ENCODE measurements around the gene SLC30A1.

DNA sequence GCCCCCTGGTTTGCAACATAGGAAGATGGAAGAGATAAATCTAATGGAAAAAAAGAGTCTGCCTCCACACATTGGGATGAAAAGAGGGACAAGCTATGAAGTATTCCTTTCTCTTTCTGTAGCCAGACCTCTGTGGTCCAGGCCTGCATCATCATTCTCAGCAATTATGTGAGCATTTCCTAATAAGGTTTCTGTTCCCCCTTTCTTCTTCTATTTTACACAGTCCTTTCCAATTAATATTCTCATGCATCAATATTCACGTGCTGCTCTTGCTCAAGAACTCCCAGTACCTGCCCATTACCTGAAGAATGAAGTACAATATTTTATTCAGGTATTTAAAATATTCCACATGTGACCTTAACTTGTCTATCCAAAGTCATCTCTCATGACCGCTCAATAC is 8.2 kb upstream of the SLC30A1 start:
- no peak for TF ChIP-seq POLR2A (IDR thresholded peaks at IDR 0.05; ENCODE audit: low read length)
- TF ChIP-seq GATA1 (IDR thresholded peaks at IDR 0.05; ENCODE audit: low read depth, low read length): no peak
